WTC11 (cell line): ENCODE data around the gene FH. TPM values are rescaled to one million over a fixed set of nuclear protein-coding genes. Genes with fewer than 3 reads are reported as not detected.

ENCODE experiments used
- ERG ChIP-seq: fragments of 250-450 bp; sonication (Bioruptor Pico); IDR thresholded peaks from 2 replicates; pipeline ENCODE4 v1.8.0; 2021; ENCODE audit warnings: mild to moderate bottlenecking
- HMGXB4 ChIP-seq: sonication (generic); formaldehyde crosslinking; IDR thresholded peaks from 2 replicates; pipeline ENCODE4 v1.8.1; 2023; ENCODE audit warnings: mild to moderate bottlenecking, moderate library complexity, missing genetic modification reagents
- JUN ChIP-seq: sonication (generic); formaldehyde crosslinking; IDR thresholded peaks from 2 replicates; pipeline ENCODE4 v1.8.0; 2023; ENCODE audit warnings: mild to moderate bottlenecking, missing genetic modification reagents
- MYBL2 ChIP-seq: sonication (generic); formaldehyde crosslinking; IDR thresholded peaks from 2 replicates; pipeline ENCODE4 v1.8.1; 2023; ENCODE audit warnings: mild to moderate bottlenecking, moderate library complexity, missing genetic modification reagents
- NFYB ChIP-seq: sonication (generic); formaldehyde crosslinking; conservative IDR thresholded peaks from 2 replicates; pipeline ENCODE4 v1.8.0; 2022; ENCODE audit warnings: low read depth, missing genetic modification reagents
- PRRX2 ChIP-seq: fragments of 250-450 bp; sonication (Bioruptor Pico); IDR thresholded peaks from 2 replicates; pipeline ENCODE4 v1.8.0; 2021; ENCODE audit warnings: mild to moderate bottlenecking
- SMAD4 ChIP-seq: sonication (generic); formaldehyde crosslinking; IDR thresholded peaks from 2 replicates; pipeline ENCODE4 v1.8.0; 2022; ENCODE audit warnings: mild to moderate bottlenecking, missing genetic modification reagents
- SP1 ChIP-seq: sonication (generic); formaldehyde crosslinking; conservative IDR thresholded peaks from 2 replicates; pipeline ENCODE4 v1.8.1; 2022; ENCODE audit warnings: missing genetic modification reagents
- TCF7 ChIP-seq: sonication (generic); formaldehyde crosslinking; IDR thresholded peaks from 2 replicates; pipeline ENCODE4 v1.8.0; 2022; ENCODE audit warnings: mild to moderate bottlenecking, low read depth, missing genetic modification reagents, moderate library complexity
- ZNF263 ChIP-seq: sonication (generic); formaldehyde crosslinking; IDR thresholded peaks from 2 replicates; pipeline ENCODE4 v1.8.1; 2022; ENCODE audit warnings: low read depth, mild to moderate bottlenecking, moderate library complexity, missing genetic modification reagents
- ZNF671 ChIP-seq: fragments of 250-450 bp; sonication (Bioruptor Pico); IDR thresholded peaks from 2 replicates; pipeline ENCODE4 v1.8.0; 2021; ENCODE audit warnings: mild to moderate bottlenecking
- total RNA-seq: library from RNA; stranded (reverse); gene quantifications from 3 replicates; pipeline ENCODE4 v1.2.3, GENCODE V29; 2021
- TF ChIP-seq, protein P1 (sequence below): sonication (generic); formaldehyde crosslinking; IDR thresholded peaks from 2 replicates; pipeline ENCODE4 v1.8.1; 2022; ENCODE audit warnings: low read depth, missing genetic modification reagents, borderline replicate concordance
- TF ChIP-seq, protein P2 (sequence below): sonication (generic); formaldehyde crosslinking; IDR thresholded peaks from 2 replicates; pipeline ENCODE4 v1.8.0; 2022; ENCODE audit warnings: mild to moderate bottlenecking, missing genetic modification reagents
- TF ChIP-seq, protein P3 (sequence below): sonication (generic); formaldehyde crosslinking; IDR thresholded peaks from 2 replicates; pipeline ENCODE4 v1.8.1; 2023; ENCODE audit warnings: mild to moderate bottlenecking, missing genetic modification reagents, moderate library complexity
- TF ChIP-seq, protein P4 (sequence below): sonication (generic); formaldehyde crosslinking; IDR thresholded peaks from 2 replicates; pipeline ENCODE4 v1.8.0; 2023; ENCODE audit warnings: missing genetic modification reagents, mild to moderate bottlenecking, borderline replicate concordance
- TF ChIP-seq, protein P5 (sequence below): fragments of 250-450 bp; sonication (Bioruptor Pico); IDR thresholded peaks from 2 replicates; pipeline ENCODE4 v1.9.0; 2021; ENCODE audit warnings: mild to moderate bottlenecking

The FH gene
- total RNA-seq, 1 experiment from 2014 or later: 77.4 TPM

DNA sequence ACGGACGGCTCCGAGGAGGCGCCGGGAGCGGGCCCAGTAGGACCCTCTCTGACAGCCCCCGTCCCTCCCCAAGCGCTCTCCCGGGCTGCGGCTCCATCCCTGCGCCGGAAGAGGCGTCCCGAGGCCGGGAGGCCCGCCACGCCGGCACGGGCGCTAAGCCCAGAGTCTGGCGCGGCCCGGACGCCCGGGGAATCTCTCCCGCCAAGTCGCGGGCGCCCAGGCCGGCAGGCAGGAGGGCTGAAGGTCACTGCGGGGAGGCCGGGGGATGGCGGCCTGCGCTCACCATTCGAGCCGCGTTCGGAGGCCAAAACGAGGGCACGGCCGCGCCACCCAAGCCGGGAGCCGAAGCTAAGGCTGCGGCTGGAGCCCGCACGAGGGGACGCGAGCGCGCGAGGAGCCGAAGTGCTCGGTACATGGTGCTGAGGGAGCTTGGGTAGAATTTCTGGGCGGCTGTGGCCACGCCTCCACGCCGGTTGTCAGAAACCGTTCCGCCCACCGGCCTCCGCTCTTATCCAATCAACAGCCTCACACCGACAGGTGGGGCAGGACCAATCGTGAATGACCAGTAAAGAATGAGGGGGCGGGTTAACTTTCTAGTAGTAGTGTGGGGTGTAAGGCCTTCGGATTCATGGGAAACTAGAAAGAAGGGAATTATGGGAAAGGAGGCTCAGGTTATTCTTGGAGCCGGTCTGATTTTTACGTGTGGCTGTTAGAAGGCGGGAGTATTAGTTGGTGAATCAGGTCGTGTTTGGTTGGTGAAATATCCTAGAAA, at the start of gene FH (continued):
- TF ChIP-seq TCF7 (no peak), SMAD4 (CRISPR knock-in tag) (no peak), JUN (CRISPR knock-in tag) (peak; percentile 80; the same call in 1 of the 2 replicates), ERG (no peak), PRRX2 (CRISPR knock-in tag) (no peak), ZNF671 (CRISPR knock-in tag) (no peak), NFYB (CRISPR knock-in tag) (peak; percentile 74), SP1 (CRISPR knock-in tag) (peak; percentile 90), ZNF263 (CRISPR knock-in tag) (no peak), MYBL2 (peak; percentile 47; the same call in 1 of the 2 replicates), HMGXB4 (peak; percentile 93; the same call in 1 of the 2 replicates)
- TF ChIP-seq, protein P1, sequence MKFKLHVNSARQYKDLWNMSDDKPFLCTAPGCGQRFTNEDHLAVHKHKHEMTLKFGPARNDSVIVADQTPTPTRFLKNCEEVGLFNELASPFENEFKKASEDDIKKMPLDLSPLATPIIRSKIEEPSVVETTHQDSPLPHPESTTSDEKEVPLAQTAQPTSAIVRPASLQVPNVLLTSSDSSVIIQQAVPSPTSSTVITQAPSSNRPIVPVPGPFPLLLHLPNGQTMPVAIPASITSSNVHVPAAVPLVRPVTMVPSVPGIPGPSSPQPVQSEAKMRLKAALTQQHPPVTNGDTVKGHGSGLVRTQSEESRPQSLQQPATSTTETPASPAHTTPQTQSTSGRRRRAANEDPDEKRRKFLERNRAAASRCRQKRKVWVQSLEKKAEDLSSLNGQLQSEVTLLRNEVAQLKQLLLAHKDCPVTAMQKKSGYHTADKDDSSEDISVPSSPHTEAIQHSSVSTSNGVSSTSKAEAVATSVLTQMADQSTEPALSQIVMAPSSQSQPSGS (CRISPR knock-in tag): no peak
- TF ChIP-seq, protein P2, sequence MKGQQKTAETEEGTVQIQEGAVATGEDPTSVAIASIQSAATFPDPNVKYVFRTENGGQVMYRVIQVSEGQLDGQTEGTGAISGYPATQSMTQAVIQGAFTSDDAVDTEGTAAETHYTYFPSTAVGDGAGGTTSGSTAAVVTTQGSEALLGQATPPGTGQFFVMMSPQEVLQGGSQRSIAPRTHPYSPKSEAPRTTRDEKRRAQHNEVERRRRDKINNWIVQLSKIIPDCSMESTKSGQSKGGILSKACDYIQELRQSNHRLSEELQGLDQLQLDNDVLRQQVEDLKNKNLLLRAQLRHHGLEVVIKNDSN (CRISPR knock-in tag): peak; percentile 18; the same call in 1 of the 2 replicates
- TF ChIP-seq, protein P3, sequence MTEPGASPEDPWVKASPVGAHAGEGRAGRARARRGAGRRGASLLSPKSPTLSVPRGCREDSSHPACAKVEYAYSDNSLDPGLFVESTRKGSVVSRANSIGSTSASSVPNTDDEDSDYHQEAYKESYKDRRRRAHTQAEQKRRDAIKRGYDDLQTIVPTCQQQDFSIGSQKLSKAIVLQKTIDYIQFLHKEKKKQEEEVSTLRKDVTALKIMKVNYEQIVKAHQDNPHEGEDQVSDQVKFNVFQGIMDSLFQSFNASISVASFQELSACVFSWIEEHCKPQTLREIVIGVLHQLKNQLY (CRISPR knock-in tag): no peak
- TF ChIP-seq, protein P4, sequence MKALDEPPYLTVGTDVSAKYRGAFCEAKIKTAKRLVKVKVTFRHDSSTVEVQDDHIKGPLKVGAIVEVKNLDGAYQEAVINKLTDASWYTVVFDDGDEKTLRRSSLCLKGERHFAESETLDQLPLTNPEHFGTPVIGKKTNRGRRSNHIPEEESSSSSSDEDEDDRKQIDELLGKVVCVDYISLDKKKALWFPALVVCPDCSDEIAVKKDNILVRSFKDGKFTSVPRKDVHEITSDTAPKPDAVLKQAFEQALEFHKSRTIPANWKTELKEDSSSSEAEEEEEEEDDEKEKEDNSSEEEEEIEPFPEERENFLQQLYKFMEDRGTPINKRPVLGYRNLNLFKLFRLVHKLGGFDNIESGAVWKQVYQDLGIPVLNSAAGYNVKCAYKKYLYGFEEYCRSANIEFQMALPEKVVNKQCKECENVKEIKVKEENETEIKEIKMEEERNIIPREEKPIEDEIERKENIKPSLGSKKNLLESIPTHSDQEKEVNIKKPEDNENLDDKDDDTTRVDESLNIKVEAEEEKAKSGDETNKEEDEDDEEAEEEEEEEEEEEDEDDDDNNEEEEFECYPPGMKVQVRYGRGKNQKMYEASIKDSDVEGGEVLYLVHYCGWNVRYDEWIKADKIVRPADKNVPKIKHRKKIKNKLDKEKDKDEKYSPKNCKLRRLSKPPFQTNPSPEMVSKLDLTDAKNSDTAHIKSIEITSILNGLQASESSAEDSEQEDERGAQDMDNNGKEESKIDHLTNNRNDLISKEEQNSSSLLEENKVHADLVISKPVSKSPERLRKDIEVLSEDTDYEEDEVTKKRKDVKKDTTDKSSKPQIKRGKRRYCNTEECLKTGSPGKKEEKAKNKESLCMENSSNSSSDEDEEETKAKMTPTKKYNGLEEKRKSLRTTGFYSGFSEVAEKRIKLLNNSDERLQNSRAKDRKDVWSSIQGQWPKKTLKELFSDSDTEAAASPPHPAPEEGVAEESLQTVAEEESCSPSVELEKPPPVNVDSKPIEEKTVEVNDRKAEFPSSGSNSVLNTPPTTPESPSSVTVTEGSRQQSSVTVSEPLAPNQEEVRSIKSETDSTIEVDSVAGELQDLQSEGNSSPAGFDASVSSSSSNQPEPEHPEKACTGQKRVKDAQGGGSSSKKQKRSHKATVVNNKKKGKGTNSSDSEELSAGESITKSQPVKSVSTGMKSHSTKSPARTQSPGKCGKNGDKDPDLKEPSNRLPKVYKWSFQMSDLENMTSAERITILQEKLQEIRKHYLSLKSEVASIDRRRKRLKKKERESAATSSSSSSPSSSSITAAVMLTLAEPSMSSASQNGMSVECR (CRISPR knock-in tag): no peak
- TF ChIP-seq, protein P5, sequence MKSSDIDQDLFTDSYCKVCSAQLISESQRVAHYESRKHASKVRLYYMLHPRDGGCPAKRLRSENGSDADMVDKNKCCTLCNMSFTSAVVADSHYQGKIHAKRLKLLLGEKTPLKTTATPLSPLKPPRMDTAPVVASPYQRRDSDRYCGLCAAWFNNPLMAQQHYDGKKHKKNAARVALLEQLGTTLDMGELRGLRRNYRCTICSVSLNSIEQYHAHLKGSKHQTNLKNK (CRISPR knock-in tag): no peak
